ENCODE data around the gene TOP3A.

DNA sequence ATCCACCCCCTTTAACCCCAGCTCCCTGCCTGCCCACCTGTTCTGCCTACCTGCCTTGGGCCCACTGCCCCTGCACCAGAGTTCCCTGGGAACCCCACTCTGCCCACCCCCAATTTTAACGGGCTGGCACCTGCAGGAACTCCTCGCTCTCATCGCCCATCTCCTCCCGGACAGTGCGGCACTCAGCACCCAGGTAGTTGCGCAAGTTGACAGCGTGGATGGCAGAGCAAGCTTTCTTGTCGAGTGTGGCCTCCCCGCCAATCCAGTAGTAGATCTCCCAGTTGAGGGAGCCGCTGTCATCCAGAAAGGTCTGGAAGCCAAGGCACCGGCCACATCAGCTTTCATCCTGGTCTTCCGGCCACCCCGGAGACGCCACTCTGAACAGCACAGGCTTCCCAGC lies 64.1 kb downstream of the TOP3A start:
- TF ChIP-seq, protein P1, sequence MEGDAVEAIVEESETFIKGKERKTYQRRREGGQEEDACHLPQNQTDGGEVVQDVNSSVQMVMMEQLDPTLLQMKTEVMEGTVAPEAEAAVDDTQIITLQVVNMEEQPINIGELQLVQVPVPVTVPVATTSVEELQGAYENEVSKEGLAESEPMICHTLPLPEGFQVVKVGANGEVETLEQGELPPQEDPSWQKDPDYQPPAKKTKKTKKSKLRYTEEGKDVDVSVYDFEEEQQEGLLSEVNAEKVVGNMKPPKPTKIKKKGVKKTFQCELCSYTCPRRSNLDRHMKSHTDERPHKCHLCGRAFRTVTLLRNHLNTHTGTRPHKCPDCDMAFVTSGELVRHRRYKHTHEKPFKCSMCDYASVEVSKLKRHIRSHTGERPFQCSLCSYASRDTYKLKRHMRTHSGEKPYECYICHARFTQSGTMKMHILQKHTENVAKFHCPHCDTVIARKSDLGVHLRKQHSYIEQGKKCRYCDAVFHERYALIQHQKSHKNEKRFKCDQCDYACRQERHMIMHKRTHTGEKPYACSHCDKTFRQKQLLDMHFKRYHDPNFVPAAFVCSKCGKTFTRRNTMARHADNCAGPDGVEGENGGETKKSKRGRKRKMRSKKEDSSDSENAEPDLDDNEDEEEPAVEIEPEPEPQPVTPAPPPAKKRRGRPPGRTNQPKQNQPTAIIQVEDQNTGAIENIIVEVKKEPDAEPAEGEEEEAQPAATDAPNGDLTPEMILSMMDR (conservative IDR thresholded peaks at IDR 0.05; ENCODE audit: low read depth, low read length), result no peak
- TF ChIP-seq EZH2 (IDR thresholded peaks at IDR 0.05; ENCODE audit: borderline replicate concordance, low read depth, low read length, poor library complexity, severe bottlenecking), result no peak

Data from A673 (cell line).